ENCODE results near the gene PTPRM. TPM values are rescaled to one million over a fixed set of nuclear protein-coding genes. Genes with fewer than 3 reads are reported as not detected.

The PTPRM gene
- total RNA-seq, 1 experiment from 2014 or later = 14.5 TPM

DNA sequence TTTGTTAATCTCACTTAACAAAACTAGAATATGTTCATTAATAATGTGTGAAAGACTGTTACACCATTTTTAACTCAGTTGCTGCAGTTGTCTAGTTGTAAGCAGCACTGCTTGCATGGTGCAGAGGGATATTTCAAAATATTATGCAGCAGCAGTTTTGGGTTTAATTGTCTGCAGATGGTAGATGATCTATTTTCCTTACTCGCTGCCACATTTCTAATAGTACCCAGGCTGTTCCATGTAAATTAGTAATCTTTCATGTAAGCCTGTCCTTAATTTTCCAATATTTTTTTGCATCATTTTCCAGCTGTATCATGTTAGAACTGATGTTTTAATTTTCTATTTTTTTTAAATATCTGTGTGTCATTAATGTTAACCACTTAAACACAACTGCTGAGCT, 554.0 kb downstream of the PTPRM start:
- no peak overlapping the region for H3K27ac ChIP-seq (ENCODE audit: low read depth, low read length)
- no peak for ATAC-seq

More for the DNA sequence above, 554.0 kb downstream of the PTPRM start:
- Histone ChIP-seq H3K9me3 (ENCODE audit: control insufficient read depth in 1 of 2, insufficient read depth in 1 of 2, low read depth in 1 of 2, low read length in 2 of 2) (no peaks in the 10 kb centered on the region), H4K20me1 (ENCODE audit: insufficient read depth) (no peaks in the 10 kb centered on the region), H3K4me1 (ENCODE audit: control insufficient read depth in 1 of 2, insufficient read depth in 2 of 2, low read length in 2 of 2) (peaks cover 2 to 44% of the 10 kb centered on the region in 2 experiments; a peak in 3 of 4 replicates), H3K79me2 (ENCODE audit: insufficient read depth, low read length) (no peaks in the 10 kb centered on the region), H3K9me2 (ENCODE audit: insufficient read depth) (no peaks in the 10 kb centered on the region), H3K9ac (ENCODE audit: low read length) (no peak overlapping the region), H3K36me3 (ENCODE audit: control insufficient read depth in 1 of 2, insufficient read depth in 2 of 2, low read length in 2 of 2) (no peaks in the 10 kb centered on the region), H3K4me2 (ENCODE audit: low read length) (no peak overlapping the region), H2AFZ (ENCODE audit: low read depth, low read length, poor library complexity, severe bottlenecking) (no peak overlapping the region), H3K4me3 (replicated peaks in 1 of 2; ENCODE audit: low read depth in 1 of 2, low read length in 2 of 2) (no peak overlapping the region), H3K27me3 (ENCODE audit: insufficient read depth, low read length) (no peaks in the 10 kb centered on the region)
- no peak for TF ChIP-seq POLR2A (IDR thresholded peaks at IDR 0.05; ENCODE audit: borderline replicate concordance, extremely low read depth, insufficient read depth, insufficient read length)
- TF ChIP-seq, protein P1, sequence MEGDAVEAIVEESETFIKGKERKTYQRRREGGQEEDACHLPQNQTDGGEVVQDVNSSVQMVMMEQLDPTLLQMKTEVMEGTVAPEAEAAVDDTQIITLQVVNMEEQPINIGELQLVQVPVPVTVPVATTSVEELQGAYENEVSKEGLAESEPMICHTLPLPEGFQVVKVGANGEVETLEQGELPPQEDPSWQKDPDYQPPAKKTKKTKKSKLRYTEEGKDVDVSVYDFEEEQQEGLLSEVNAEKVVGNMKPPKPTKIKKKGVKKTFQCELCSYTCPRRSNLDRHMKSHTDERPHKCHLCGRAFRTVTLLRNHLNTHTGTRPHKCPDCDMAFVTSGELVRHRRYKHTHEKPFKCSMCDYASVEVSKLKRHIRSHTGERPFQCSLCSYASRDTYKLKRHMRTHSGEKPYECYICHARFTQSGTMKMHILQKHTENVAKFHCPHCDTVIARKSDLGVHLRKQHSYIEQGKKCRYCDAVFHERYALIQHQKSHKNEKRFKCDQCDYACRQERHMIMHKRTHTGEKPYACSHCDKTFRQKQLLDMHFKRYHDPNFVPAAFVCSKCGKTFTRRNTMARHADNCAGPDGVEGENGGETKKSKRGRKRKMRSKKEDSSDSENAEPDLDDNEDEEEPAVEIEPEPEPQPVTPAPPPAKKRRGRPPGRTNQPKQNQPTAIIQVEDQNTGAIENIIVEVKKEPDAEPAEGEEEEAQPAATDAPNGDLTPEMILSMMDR (IDR thresholded peaks at IDR 0.05 in 2 of 3, conservative IDR thresholded peaks at IDR 0.05 in 1 of 3; ENCODE audit: borderline replicate concordance in 1 of 3, insufficient read depth in 1 of 3, low read depth in 2 of 3, low read length in 2 of 3) = no peak
- TF ChIP-seq, protein P2, sequence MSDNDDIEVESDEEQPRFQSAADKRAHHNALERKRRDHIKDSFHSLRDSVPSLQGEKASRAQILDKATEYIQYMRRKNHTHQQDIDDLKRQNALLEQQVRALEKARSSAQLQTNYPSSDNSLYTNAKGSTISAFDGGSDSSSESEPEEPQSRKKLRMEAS (IDR thresholded peaks at IDR 0.05) = no peak
- TF ChIP-seq ZFX (IDR thresholded peaks at IDR 0.05) = no peak
- TF ChIP-seq, protein P3, sequence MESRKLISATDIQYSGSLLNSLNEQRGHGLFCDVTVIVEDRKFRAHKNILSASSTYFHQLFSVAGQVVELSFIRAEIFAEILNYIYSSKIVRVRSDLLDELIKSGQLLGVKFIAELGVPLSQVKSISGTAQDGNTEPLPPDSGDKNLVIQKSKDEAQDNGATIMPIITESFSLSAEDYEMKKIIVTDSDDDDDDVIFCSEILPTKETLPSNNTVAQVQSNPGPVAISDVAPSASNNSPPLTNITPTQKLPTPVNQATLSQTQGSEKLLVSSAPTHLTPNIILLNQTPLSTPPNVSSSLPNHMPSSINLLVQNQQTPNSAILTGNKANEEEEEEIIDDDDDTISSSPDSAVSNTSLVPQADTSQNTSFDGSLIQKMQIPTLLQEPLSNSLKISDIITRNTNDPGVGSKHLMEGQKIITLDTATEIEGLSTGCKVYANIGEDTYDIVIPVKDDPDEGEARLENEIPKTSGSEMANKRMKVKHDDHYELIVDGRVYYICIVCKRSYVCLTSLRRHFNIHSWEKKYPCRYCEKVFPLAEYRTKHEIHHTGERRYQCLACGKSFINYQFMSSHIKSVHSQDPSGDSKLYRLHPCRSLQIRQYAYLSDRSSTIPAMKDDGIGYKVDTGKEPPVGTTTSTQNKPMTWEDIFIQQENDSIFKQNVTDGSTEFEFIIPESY (IDR thresholded peaks at IDR 0.05; ENCODE audit: extremely low read depth, insufficient replicate concordance, low read length) = no peak
- no peak for TF ChIP-seq SIN3A (IDR thresholded peaks at IDR 0.05; ENCODE audit: low read depth)
- no peak for TF ChIP-seq POLR2AphosphoS5 (IDR thresholded peaks at IDR 0.05; ENCODE audit: low read depth, low read length)
- TF ChIP-seq EZH2phosphoT487 (IDR thresholded peaks at IDR 0.05; ENCODE audit: borderline replicate concordance) = no peak
- TF ChIP-seq JUND (IDR thresholded peaks at IDR 0.05) = no peak
- TF ChIP-seq SRF (IDR thresholded peaks at IDR 0.05; ENCODE audit: low read depth) = no peak
- TF ChIP-seq CBX3 (IDR thresholded peaks at IDR 0.05; ENCODE audit: low read depth) = no peak
- no peak for TF ChIP-seq RAD21 (IDR thresholded peaks at IDR 0.05; ENCODE audit: low read depth)
- TF ChIP-seq EZH2 (IDR thresholded peaks at IDR 0.05) = no peak
- ChIA-PET CTCF (no interaction called here), RAD21 (ENCODE audit: low non-redundant PET in 1 of 2, low total read pairs in 2 of 2, uncharacterized antibody in 2 of 2, unreplicated experiment in 2 of 2) (no interaction called here), POLR2A (no interaction called here)
- intact Hi-C loops (cut with micrococcal nuclease) = no loop called here
- no TSS peak for BruUV-seq (replicated peaks)
- no peak for DNase-seq (ENCODE audit: low read depth, low spot score)

Measured in HCT116 (cell line).